SKM-1 treated with dmso at 0.1 percent for 144 hours (cell line): ENCODE results near the gene LSM10.

Experiments used
- DNase-seq: peaks from one replicate; lab custom pipeline; 2025; ENCODE audit not compliant: unreplicated experiment; lab: John Stamatoyannopoulos, UW

Gene LSM10

DNA sequence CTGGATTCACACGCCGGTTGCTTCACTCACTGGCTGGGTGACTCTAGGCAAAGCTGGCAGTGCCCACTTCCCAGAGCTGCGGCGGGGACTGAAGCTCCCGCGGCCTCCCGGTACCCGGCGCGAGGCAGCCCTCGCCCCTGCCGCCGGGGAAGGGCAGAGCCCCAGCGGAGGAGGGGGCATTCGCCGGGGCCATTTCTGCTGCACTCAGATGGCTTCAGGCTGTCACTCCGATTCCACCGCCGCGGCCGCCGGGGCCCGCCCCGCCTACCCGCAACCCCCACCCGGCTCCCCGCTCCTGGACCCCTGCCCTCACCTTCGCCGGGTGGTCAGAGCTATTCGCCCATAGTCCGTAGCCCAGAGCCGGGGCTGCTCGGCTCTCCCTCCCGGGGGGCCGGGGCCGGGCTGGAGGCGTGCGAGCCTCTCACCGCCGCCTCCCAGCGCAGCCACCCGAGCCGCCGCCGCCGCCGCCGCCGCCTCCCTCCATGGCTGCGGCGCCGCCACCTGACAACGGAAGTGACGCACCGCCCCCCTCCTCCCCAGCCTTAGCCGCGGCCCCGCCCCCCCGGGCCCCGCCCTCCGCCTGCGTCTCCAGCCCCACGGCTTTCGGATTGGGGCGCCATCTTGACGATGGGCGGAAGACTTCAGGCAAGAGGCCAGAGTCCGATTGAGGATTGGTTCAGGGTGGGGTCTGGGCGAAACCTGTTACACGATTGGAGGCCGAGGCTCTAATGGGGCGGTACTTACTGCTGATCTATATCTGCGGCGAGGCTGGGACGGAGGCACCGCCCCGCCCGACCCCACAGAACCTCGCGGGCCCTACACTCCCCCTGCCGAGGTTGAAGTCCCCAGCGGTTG lies 12.1 kb downstream of the LSM10 start, which contains the start of gene STK40:
TSS of gene STK40 (minus strand) at position 515 of the 855 bp plus-strand sequence. CDS start 24,592 bp downstream, outside the sequence.
- DNase-seq: peak; percentile 97

DNA sequence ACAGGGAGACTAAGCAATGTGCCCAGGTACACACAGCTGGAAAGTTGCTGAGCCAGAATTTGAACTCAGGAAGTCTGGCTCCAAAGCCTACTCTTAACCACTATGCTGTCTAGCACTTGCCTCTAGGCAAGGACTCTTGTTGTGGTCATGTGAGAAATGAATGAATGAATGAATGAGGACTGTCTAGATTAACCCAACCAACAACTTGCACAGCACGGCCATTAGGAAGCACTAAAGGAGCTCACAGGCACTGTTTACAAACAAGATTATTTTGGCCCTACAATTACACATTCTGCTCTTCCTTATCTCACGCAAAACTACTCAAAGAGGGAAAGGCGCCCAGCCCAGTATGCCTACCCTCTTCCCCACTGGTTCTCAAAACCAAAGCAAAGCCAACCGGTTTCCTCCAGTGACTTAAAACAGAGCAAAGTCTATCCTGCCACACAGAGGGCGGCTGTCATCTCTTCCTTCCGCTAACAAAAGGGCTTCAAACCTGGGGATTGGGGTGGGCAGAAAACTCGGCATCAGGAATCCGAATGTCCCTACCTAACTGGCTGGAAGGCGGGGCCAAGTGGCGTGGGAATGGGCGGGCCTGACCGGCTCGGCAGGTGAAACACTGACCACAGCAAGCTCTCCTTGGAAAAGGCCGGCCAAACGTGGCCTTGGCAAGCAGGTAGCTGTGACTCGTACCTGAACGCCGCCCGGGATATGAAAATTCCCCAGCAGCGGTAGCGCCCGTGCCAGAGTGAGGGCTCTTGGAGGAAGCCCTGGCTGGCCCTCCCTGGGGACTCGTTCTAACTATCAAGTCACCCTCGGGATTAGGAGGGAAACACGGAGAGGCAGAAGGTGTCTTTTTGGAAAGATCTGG lies 12.9 kb downstream of the LSM10 start:
- DNase-seq: no peak

DNA sequence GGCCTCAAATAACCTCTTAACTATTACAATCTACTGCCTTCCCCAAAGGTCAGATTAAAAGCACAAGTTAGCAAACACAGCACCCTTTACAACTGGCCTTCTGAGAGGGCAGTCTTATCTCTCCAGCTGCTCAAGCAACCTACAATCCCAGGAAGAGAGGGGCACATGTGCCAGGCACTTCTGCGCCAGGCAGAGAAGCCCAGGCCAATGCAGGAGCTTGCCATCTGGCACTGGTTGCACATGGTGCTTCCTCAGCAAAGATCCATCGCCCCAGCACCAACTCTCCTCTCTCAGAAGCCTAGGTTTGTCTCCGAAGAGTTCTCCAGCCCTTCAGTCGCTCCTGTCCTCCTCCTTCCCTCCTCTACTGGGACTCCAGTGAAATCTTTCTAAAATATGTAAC lies 14.5 kb downstream of the LSM10 start:
- DNase-seq: no peak

- no peak for DNase-seq
Observed at GRCh38 chr1:36382669-36383068, 15.0 kb downstream of the LSM10 start.

GRCh38 chr1:36382231-36382630 lies 15.5 kb downstream of the LSM10 start:
- DNase-seq: no peak

GRCh38 chr1:36381405-36381804 lies 16.3 kb downstream of the LSM10 start:
- DNase-seq: no peak

DNA sequence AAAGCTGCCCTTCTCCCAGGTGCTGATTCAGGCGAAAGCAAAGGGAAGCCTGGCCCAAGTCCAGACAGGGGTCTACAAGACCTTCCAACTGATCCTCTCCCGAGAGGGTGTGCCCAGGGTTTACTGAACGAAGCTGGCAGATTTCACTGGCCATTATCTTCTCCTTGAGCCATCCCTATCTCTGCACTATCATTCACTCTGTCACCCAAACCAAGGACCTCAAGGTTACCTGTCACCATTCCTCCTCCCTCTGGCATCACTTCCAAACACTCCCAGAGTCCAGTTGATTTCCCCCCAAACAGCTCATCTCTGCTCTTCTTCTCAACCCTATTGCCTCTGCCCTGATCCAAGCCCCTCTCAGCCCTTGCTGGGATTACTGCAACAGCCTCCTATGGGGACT lies 16.9 kb downstream of the LSM10 start:
- no peak for DNase-seq

- DNase-seq: no peak
Observed at GRCh38 chr1:36380143-36380619, 17.5 kb downstream of the LSM10 start.

DNA sequence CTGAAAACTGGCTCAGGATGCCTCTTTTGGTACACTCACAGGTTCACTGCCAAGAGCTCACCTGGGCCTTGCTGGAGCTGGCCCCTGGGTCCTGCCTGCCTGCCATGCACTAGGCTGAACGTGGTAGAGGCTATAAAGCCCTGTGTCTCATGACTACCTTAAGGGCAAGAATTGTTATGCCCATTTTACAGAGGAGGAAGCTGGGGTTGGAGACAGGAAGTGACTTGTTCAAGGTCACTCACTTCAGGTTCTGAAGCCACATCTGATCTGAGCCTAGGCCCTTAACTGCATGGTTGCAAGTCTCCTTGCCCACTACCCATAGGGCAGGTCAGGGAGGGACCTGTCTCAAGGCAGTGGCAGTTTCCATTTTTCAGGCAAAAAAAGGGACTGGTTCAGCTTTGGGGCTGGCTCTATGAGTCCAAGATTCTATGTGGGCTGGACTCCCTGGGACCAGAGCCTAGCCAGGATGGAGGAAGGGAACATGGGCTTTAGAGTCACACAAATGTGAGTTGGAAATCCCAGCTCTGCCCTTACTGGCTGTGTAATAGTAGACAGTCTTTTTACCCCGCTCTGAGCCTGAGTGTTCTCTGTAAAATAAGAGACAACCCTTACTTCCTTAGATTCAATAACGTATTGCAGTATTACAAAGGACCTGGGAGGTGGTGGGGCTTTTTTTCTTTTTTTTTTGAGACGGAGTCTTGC lies 19.8 kb downstream of the LSM10 start:
- DNase-seq: no peak

DNA sequence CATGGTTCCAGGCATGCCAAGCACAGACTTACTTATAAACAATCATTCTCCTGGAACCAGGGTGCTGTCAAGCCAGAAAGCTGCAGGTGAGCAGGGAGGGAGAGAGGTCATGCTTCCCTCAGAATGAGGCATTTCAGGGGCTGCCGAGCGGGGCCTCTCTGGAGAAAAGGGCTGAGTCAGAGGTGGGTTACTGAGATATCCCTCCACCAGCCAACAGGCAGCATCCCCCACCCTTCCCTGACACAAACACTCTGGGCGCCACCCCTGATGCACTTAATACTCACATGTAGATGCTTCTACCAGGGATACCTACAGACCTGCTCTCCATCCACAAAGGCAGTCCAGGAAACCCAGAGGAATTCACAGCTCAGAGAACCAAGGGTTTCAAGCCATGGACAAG lies 25.1 kb downstream of the LSM10 start:
- DNase-seq: no peak

GRCh38 chr1:36369061-36369861 lies 28.4 kb downstream of the LSM10 start:
- DNase-seq: peak; percentile 54

DNA sequence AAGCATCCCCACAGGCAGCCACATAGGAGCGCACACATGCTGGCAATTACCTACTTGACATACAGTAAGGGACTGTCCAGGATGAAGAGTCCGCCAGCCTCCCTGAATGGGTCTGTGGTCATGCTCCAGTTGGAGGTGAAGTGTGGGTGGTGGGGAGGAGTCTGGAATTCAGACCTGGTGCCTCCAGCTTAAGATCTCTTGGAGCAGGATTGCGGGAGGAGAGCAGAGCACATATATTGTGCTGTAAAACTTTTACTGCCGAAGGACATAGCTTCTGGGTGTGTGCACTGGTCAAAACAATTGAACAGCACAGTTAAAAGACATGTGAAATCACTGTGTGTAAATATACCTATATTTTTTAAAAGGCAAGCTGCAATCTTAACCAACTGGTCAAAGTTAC lies 29.9 kb downstream of the LSM10 start:
- no peak for DNase-seq

- no peak for DNase-seq
Observed at GRCh38 chr1:36367066-36367465, 30.6 kb downstream of the LSM10 start.

DNA sequence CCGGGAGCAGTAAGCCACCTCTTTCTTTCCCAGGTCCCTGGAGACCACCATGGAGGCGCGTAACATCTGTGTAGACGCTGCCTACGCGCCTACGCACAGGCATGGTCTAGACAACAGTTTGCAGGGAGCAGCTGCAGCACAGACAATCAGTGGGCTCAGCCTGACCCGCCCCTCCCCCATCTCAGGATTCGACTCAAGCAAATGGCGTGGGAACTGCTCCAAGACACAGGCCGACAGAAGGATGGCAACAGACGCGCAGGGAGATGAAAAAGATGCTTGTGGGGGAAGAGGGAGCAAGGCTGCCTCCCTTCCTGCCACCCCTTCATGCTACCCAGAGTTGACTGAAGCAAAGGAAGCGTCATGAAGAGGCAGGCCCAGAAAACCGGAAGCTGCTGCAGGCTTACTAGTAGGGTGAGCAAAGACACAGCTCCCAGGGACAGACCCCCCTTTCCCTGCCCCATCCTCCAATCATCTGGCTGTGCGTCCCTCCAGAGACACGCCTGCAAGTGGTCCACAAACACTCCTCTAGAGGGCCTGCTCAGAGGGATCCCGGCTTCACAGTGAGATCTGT lies 31.5 kb downstream of the LSM10 start:
- no peak for DNase-seq

- no peak for DNase-seq
Observed at GRCh38 chr1:36365381-36365780, 32.3 kb downstream of the LSM10 start.

- DNase-seq: no peak
Observed at GRCh38 chr1:36359911-36360550, 37.7 kb downstream of the LSM10 start.

- no peak for DNase-seq
Observed at GRCh38 chr1:36359383-36359782, 38.3 kb downstream of the LSM10 start.

DNA sequence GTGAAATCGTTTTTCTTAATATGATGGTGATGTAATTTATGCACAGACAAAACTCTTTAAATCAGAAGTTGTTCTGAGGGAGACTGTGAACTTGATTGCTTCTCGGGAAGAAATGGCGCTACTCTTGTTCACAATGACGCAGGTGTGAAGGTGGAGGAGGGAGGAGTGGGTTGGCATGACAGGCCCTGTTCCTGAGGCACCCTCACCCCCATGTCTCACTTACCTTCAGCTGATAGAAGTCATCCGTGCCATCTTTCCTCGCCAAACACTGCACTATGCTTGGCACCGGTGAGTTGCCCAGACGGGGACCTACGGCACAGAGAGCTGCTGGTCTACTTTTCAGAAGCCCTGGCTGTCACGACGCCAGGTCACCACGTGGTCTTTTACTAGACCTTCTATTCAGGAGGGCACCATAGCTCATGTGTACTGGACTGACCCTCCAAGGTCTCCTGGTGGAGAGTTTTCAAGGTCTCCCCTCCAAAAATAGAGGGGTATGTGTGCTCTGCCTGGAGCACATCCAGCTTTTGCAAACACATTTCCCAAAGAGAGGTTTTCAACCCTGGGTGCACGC lies 39.1 kb downstream of the LSM10 start:
- DNase-seq: no peak

- DNase-seq: no peak
Observed at GRCh38 chr1:36355811-36356210, 41.9 kb downstream of the LSM10 start.
